Right lobe of liver (tissue), 6 donors: Measurements from ENCODE around the gene COX20. TPM values are rescaled to one million over a fixed set of nuclear protein-coding genes. Genes with fewer than 3 reads are reported as not detected.

Source experiments
- ATAC-seq, 4 donors: fragments of 200-7000 bp; cut with Tn5 transposase; one replicate each; pipeline ENCODE4 v1.9.1; 2020; ENCODE audit warnings: mild to moderate bottlenecking in 4 of 4, moderate library complexity in 4 of 4
- DNase-seq, 3 donors: peaks; one replicate each; pipeline ENCODE4 v3.0.0-alpha.2; 2020
- H3K27ac ChIP-seq, 3 donors: fragments of 200-600 bp; one replicate each; pipeline ENCODE4 v1.8.0; 2022
- H3K27me3 ChIP-seq, 2 donors: fragments of 200-600 bp; one replicate each; pipeline ENCODE4 v1.8.0; 2022
- H3K36me3 ChIP-seq, 4 donors: fragments of 200-600 bp; sonication (generic) in 1 of 4; one replicate each; pipeline versions ENCODE4 v1.5.1 to v1.8.0; 2017 to 2022; ENCODE audit warnings: control low read depth in 1 of 4
- H3K4me1 ChIP-seq, 4 donors: fragments of 200-600 bp; sonication (generic) in 1 of 4; one replicate each; pipeline versions ENCODE4 v1.5.1 to v1.8.0; 2017 to 2022; ENCODE audit warnings: control low read depth in 1 of 4
- H3K4me3 ChIP-seq, 3 donors: fragments of 200-600 bp; one replicate each; pipeline ENCODE4 v1.8.0; 2022
- H3K9me3 ChIP-seq, 4 donors: fragments of 200-600 bp; sonication (generic) in 1 of 4; one replicate each; pipeline versions ENCODE4 v1.5.1 to v1.8.0; 2017 to 2022; ENCODE audit warnings: control low read depth in 1 of 4
- POLR2A ChIP-seq: fragments of 450-650 bp; IDR thresholded peaks from one replicate; pipeline ENCODE4 v1.6.1; 2017; ENCODE audit warnings: antibody characterized with exemption, mild to moderate bottlenecking
- WGBS: methylation state at CpG from one replicate; pipeline ENCODE4 v1.1.6; 2018; ENCODE audit warnings: low coverage, low lambda C conversion rate; ENCODE audit not compliant: insufficient coverage; ENCODE audit errors: missing lambda C conversion rate; 5-methylcytosine and 5-hydroxymethylcytosine counted together
- intact Hi-C, 2 donors: fragments of 100-400 bp; cut with DNase I; formaldehyde crosslinking; loops; one replicate each; pipeline versions ENCODE4 v1.11.2 to v1.14.1; 2022
- total RNA-seq, 6 experiments: library from RNA; depleted of rRNA in 2 of 6; stranded (reverse); fragments of >200 nt in 2 of 6; fragmentation: NEBNext Ultra II Directional in 3 of 6; extraction: Animal tissue kit (Norgen Biotek cat#: 25700) in 3 of 6; gene quantifications; one replicate each; pipeline versions ENCODE4 v1.1.0 to v1.2.4, GENCODE V29; 2016 to 2023
- TF ChIP-seq, protein P1 (sequence below), 4 donors: fragments of 200-600 bp in 3 of 4; fragments of 450-650 bp in 1 of 4; IDR thresholded peaks; one replicate each; pipeline versions ENCODE4 v1.5.1 to v1.8.0; 2016 to 2022; ENCODE audit warnings: antibody characterized with exemption in 4 of 4, mild to moderate bottlenecking in 2 of 4
- donor health status: DM: no; HTN: yes; CAD: no.
- donor health status: DM: no; HTN: no; CAD: no.
- donor health status: DM: no; HTN: no; CAD: no.
- donor health status: DM: no; HTN: yes; CAD: no.
- donor health status: DM: no; HTN: yes; CAD: no.

COX20 gene
- total RNA-seq, 6 experiments from 2014 or later: 16.8 to 28.5 (median 19.6) TPM

DNA sequence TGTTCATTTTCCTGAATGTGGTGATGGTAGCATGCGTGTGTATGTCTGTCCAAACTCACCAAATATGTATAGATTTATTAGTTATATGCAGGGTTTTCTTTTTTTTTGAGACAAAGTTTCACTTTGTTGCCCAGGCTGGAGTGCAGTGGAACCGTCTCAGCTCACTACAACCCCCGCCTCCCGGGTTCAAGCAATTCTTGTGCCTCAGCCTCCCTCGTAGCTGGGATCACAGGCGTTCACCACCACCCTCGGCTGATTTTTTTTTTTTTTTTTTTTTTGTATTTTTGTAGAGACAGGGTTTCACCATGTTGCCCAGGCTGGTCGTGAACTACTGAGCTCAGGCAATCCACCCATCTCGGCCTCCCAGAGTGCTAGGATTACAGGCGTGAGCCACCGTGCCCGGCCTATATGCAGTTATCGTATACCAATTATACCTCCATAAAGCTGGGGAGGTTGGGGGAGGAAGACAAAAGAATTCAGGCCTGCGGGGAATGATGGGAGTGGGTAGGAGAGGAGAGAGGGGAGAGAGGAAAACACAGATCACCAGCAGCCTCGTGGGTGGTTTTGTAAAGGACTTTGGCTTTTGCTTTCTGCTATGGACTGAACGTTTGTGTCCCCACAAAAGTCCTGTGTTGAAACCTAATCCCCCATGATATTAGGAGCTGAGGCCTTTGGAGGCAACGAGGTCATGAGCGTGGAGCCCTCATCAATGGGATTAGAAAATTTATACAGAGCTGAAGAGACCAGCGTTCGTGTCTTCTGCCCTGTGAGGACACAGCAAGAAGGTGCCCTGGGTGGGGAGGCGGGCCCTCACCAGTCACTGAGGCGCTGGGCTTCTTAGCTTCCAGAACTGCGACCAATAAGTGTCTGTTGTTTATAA lies 33.3 kb downstream of the COX20 start:
- WGBS: 94% methylated on average over 19 of the region's 23 CpGs
- ATAC-seq: no peak
- Histone ChIP-seq H3K36me3 (no peaks in the 10 kb centered on the region), H3K27ac (no peak overlapping the region), H3K27me3 (no peaks in the 10 kb centered on the region), H3K4me1 (peaks cover 0 to 9% (median 0%) of the 10 kb centered on the region in 4 donors), H3K9me3 (no peaks in the 10 kb centered on the region), H3K4me3 (no peak overlapping the region)
- no peak for TF ChIP-seq POLR2A
- TF ChIP-seq, protein P1, sequence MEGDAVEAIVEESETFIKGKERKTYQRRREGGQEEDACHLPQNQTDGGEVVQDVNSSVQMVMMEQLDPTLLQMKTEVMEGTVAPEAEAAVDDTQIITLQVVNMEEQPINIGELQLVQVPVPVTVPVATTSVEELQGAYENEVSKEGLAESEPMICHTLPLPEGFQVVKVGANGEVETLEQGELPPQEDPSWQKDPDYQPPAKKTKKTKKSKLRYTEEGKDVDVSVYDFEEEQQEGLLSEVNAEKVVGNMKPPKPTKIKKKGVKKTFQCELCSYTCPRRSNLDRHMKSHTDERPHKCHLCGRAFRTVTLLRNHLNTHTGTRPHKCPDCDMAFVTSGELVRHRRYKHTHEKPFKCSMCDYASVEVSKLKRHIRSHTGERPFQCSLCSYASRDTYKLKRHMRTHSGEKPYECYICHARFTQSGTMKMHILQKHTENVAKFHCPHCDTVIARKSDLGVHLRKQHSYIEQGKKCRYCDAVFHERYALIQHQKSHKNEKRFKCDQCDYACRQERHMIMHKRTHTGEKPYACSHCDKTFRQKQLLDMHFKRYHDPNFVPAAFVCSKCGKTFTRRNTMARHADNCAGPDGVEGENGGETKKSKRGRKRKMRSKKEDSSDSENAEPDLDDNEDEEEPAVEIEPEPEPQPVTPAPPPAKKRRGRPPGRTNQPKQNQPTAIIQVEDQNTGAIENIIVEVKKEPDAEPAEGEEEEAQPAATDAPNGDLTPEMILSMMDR (IDR thresholded peaks at IDR 0.05): no peak
- no peak for DNase-seq
- intact Hi-C loops: no loop called here

DNA sequence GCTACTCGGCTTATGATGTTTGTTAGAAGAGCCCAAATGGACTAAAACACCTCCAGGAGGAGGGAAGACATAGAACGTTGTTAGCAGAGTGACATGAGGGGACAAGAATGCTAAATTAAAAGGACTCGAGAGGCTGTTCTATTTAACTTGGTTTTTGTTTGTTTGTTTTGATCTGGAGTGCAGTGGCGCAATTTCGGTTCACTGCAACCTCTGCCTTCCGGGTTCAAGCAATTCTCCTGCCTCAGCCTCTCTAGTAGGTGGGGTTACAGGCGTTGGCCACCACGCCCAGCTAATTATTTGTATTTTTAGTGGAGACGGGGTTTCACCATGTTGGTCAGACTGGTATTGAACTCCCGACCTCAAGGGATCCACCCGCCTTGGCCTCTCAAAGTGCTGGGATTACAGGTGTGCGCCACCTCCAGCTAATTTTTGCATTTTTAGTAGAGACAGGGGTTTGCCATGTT lies 33.9 kb downstream of the COX20 start:
- H3K4me3 ChIP-seq: no peak overlapping the region
- H3K36me3 ChIP-seq: no peaks in the 10 kb centered on the region
- no peak for DNase-seq
- H3K4me1 ChIP-seq: peaks cover 0 to 9% (median 0%) of the 10 kb centered on the region in 4 donors
- ATAC-seq: no peak
- H3K27me3 ChIP-seq: no peaks in the 10 kb centered on the region
- H3K9me3 ChIP-seq: no peaks in the 10 kb centered on the region
- no peak overlapping the region for H3K27ac ChIP-seq
- TF ChIP-seq, protein P1 (IDR thresholded peaks at IDR 0.05): no peak
- TF ChIP-seq POLR2A: no peak
- WGBS: 74% methylated on average over 11 of the region's 12 CpGs
- intact Hi-C loops: no loop called here

DNA sequence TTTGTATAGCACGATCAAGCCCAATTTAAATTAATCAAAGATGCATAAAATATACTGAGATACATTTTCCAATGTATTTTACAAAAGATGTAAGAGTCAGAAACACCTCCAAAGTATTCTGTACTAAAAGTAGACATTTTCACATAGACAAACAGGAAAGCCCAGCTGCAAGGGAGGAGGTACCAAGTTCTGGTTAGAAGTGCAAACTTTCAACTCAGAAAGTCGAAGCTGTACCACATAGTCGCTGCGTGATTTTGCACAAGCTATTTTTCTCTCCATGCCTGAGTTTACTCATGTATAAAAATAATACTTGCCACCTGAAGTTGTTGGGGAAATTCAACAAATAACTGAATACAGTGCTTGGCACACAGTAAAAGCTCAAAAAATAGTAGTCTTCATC lies 34.5 kb downstream of the COX20 start:
- peaks cover 0 to 9% (median 0%) of the 10 kb centered on the region in 4 donors for H3K4me1 ChIP-seq
- WGBS: 97% methylated on average over 4 of the region's 4 CpGs
- DNase-seq: no peak
- H3K4me3 ChIP-seq: no peak overlapping the region
- no peak overlapping the region for H3K27ac ChIP-seq
- intact Hi-C loops: no loop called here
- H3K27me3 ChIP-seq: no peaks in the 10 kb centered on the region
- H3K36me3 ChIP-seq: no peaks in the 10 kb centered on the region
- TF ChIP-seq, protein P1 (IDR thresholded peaks at IDR 0.05): no peak
- no peak for TF ChIP-seq POLR2A
- no peaks in the 10 kb centered on the region for H3K9me3 ChIP-seq
- ATAC-seq: no peak

DNA sequence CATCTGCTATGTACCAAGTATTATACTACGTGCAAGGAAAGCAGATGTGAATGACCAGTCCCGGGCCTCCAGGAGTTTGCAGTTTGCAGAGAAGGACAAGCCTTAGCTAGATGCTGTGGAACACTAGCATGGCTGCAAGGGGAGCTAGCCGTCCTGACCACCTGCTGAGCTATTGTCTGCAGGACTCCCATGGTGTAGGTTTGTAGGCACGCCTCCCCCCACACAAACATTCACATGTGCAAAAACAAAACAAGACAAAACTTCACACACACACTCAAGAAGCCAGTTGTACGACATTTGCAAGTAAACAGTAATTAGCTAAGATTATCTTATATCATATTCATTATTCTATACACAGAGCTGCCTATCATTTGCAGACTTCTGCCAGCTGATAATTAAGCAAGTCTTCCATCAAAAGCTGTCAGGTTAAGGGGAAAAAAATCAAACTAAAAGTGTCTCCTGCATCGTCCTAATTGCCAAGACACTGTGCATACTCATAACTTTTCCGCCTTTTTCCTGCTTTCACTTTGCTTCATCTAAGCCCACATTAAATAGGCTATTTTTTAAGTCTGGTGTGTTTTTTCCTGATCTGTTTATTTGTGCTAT lies 39.6 kb downstream of the COX20 start:
- no peaks in the 10 kb centered on the region for H3K4me1 ChIP-seq
- no peaks in the 10 kb centered on the region for H3K27me3 ChIP-seq
- intact Hi-C loops: no loop called here
- H3K27ac ChIP-seq: no peak overlapping the region
- H3K4me3 ChIP-seq: no peak overlapping the region
- DNase-seq (no peak), ATAC-seq (no peak)
- H3K9me3 ChIP-seq: no peaks in the 10 kb centered on the region
- no peaks in the 10 kb centered on the region for H3K36me3 ChIP-seq
- WGBS: 63% methylated on average over 6 of the region's 7 CpGs
- no peak for TF ChIP-seq POLR2A
- TF ChIP-seq, protein P1 (IDR thresholded peaks at IDR 0.05): no peak
